BE2C (cell line): ENCODE measurements around the gene EFCAB6.

Source experiments
- DNase-seq: peaks from one replicate; pipeline ENCODE4 v3.0.0-alpha.2; 2020
- H3K27me3 ChIP-seq: fragments of 250-450 bp; sonication (Bioruptor Pico); 2 replicates; pipeline ENCODE4 v1.5.1; 2020; ENCODE audit warnings: mild to moderate bottlenecking
- H3K36me3 ChIP-seq: fragments of 250-450 bp; sonication (Bioruptor Pico); 2 replicates; pipeline ENCODE4 v1.5.1; 2020; ENCODE audit warnings: mild to moderate bottlenecking
- H3K4me1 ChIP-seq: fragments of 250-450 bp; sonication (Bioruptor Pico); 2 replicates; pipeline ENCODE4 v1.5.1; 2020
- H3K4me3 ChIP-seq: 2 replicates; pipeline ENCODE4 v1.5.1; 2011; ENCODE audit warnings: low read depth, low read length
- H3K9me3 ChIP-seq: fragments of 250-450 bp; sonication (Bioruptor Pico); 2 replicates; pipeline ENCODE4 v1.5.1; 2020
- CTCF ChIP-seq: IDR thresholded peaks from 2 replicates; pipeline ENCODE4 v1.5.1; 2012; ENCODE audit warnings: mild to moderate bottlenecking, low read depth, low read length

EFCAB6 gene

GRCh38 chr22:43854121-43854785 is 42.1 kb upstream of the EFCAB6 start:
- Histone ChIP-seq H3K27me3 (no peaks in the 10 kb centered on the region), H3K4me3 (no peak overlapping the region), H3K4me1 (no peaks in the 10 kb centered on the region), H3K36me3 (no peaks in the 10 kb centered on the region), H3K9me3 (no peaks in the 10 kb centered on the region)
- no peak for TF ChIP-seq CTCF
- DNase-seq: no peak

- Histone ChIP-seq H3K36me3 (no peaks in the 10 kb centered on the region), H3K4me1 (peaks cover 2% of the 10 kb centered on the region), H3K27me3 (no peaks in the 10 kb centered on the region), H3K9me3 (no peaks in the 10 kb centered on the region), H3K4me3 (no peak overlapping the region)
- no peak for DNase-seq
- TF ChIP-seq CTCF: no peak
Measured at GRCh38 chr22:43853328-43853931, 41.3 kb upstream of the EFCAB6 start.

- Histone ChIP-seq H3K4me3 (no peak overlapping the region), H3K27me3 (no peaks in the 10 kb centered on the region), H3K36me3 (no peaks in the 10 kb centered on the region), H3K9me3 (no peaks in the 10 kb centered on the region), H3K4me1 (peaks cover 4% of the 10 kb centered on the region)
- no peak for TF ChIP-seq CTCF
- no peak for DNase-seq
Measured at GRCh38 chr22:43852573-43853327, 40.6 kb upstream of the EFCAB6 start.

- H3K4me1 ChIP-seq: peaks cover 4% of the 10 kb centered on the region
- no peak for DNase-seq
- no peaks in the 10 kb centered on the region for H3K36me3 ChIP-seq
- H3K9me3 ChIP-seq: no peaks in the 10 kb centered on the region
- H3K4me3 ChIP-seq: no peak overlapping the region
- no peak for TF ChIP-seq CTCF
- H3K27me3 ChIP-seq: no peaks in the 10 kb centered on the region
Measured at GRCh38 chr22:43851979-43852307, 39.8 kb upstream of the EFCAB6 start.

- no peaks in the 10 kb centered on the region for H3K27me3 ChIP-seq
- TF ChIP-seq CTCF: no peak
- no peaks in the 10 kb centered on the region for H3K9me3 ChIP-seq
- no peak overlapping the region for H3K4me3 ChIP-seq
- DNase-seq: no peak
- H3K36me3 ChIP-seq: no peaks in the 10 kb centered on the region
- peaks cover 4% of the 10 kb centered on the region for H3K4me1 ChIP-seq
Measured at GRCh38 chr22:43851058-43851978, 39.2 kb upstream of the EFCAB6 start.
